BE2C (cell line): Measurements from ENCODE around the gene SLC25A41.

ENCODE experiments used
- DNase-seq: peaks from one replicate; pipeline ENCODE4 v3.0.0-alpha.2; 2020
- H3K27me3 ChIP-seq: fragments of 250-450 bp; sonication (Bioruptor Pico); 2 replicates; pipeline ENCODE4 v1.5.1; 2020; ENCODE audit warnings: mild to moderate bottlenecking
- H3K36me3 ChIP-seq: fragments of 250-450 bp; sonication (Bioruptor Pico); 2 replicates; pipeline ENCODE4 v1.5.1; 2020; ENCODE audit warnings: mild to moderate bottlenecking
- H3K4me1 ChIP-seq: fragments of 250-450 bp; sonication (Bioruptor Pico); 2 replicates; pipeline ENCODE4 v1.5.1; 2020
- H3K4me3 ChIP-seq: 2 replicates; pipeline ENCODE4 v1.5.1; 2011; ENCODE audit warnings: low read depth, low read length
- H3K9me3 ChIP-seq: fragments of 250-450 bp; sonication (Bioruptor Pico); 2 replicates; pipeline ENCODE4 v1.5.1; 2020
- TF ChIP-seq, protein P1 (sequence below): IDR thresholded peaks from 2 replicates; pipeline ENCODE4 v1.5.1; 2012; ENCODE audit warnings: mild to moderate bottlenecking, low read depth, low read length

Gene SLC25A41

DNA sequence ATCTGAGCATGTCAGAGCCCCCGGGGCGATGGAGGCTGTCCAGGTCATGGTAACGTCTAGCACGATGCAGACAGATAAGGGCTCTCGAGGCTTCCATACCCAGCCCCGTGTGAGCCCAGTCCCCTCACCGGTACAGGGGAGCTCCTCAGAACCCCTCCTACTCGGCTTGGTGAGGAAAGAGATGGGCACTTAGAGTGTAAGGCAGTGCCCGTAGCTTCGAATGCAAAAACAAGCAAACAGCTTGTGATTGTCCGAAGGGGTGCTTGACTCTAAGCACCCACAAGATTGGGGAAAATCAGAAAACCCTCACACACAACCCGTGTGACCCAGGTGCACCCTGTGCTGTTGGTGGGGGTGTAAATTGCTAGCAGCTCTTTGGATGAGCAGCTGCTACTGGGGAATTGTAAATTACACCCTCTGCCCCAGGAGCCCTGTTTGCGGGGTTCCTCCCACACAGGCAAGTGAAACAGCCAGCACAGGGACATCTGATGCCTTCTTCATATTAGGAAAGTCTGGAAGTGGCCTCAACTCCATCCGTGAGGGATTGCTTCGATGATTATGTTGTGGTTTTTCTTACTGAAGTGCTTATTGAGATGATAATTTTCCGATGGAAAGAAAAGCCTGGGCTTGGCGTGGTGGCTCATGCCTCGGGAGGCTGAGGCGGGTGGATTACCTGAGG, 56.9 kb downstream of the SLC25A41 start:
- TF ChIP-seq, protein P1, sequence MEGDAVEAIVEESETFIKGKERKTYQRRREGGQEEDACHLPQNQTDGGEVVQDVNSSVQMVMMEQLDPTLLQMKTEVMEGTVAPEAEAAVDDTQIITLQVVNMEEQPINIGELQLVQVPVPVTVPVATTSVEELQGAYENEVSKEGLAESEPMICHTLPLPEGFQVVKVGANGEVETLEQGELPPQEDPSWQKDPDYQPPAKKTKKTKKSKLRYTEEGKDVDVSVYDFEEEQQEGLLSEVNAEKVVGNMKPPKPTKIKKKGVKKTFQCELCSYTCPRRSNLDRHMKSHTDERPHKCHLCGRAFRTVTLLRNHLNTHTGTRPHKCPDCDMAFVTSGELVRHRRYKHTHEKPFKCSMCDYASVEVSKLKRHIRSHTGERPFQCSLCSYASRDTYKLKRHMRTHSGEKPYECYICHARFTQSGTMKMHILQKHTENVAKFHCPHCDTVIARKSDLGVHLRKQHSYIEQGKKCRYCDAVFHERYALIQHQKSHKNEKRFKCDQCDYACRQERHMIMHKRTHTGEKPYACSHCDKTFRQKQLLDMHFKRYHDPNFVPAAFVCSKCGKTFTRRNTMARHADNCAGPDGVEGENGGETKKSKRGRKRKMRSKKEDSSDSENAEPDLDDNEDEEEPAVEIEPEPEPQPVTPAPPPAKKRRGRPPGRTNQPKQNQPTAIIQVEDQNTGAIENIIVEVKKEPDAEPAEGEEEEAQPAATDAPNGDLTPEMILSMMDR = no peak
- peaks cover 28% of the 10 kb centered on the region for H3K36me3 ChIP-seq
- H3K4me3 ChIP-seq = no peak overlapping the region
- H3K27me3 ChIP-seq = no peaks in the 10 kb centered on the region
- no peaks in the 10 kb centered on the region for H3K9me3 ChIP-seq
- H3K4me1 ChIP-seq = peaks cover 8% of the 10 kb centered on the region
- DNase-seq = no peak
